Neuronal stem cell (in vitro differentiated cells): Measurements from ENCODE around the gene NFE2.
"Not testable (repeated sequence)": the region's sequence is repeated elsewhere in the genome, so short reads cannot be mapped to it uniquely, and the experiment has no call there.

Experiments used
- DNase-seq: peaks from one replicate; pipeline ENCODE4 v3.0.0-alpha.2; 2013; ENCODE audit warnings: low spot score
- H2AFZ ChIP-seq: one replicate; pipeline ENCODE4 v1.6.1; 2013; ENCODE audit warnings: mild to moderate bottlenecking, low read length, inconsistent platforms
- H2AK5ac ChIP-seq: 2 replicates; pipeline ENCODE4 v1.6.1; 2013; ENCODE audit warnings: low read depth, mild to moderate bottlenecking, inconsistent platforms, low read length, moderate library complexity, mixed read lengths
- H2BK120ac ChIP-seq: 2 replicates; pipeline ENCODE4 v1.6.1; 2013; ENCODE audit warnings: low read depth, mild to moderate bottlenecking, inconsistent platforms, low read length, moderate library complexity, mixed read lengths
- H2BK12ac ChIP-seq: one replicate; pipeline ENCODE4 v1.6.1; 2013; ENCODE audit warnings: low read length, inconsistent platforms
- H2BK15ac ChIP-seq: 2 replicates; pipeline ENCODE4 v1.6.1; 2013; ENCODE audit warnings: mild to moderate bottlenecking, low read length, inconsistent platforms, mixed read lengths
- H2BK5ac ChIP-seq: one replicate; pipeline ENCODE4 v1.6.1; 2013; ENCODE audit warnings: inconsistent platforms, mild to moderate bottlenecking, low read length, moderate library complexity
- H3K14ac ChIP-seq: one replicate; pipeline ENCODE4 v1.6.1; 2013; ENCODE audit warnings: low read length, inconsistent platforms
- H3K18ac ChIP-seq: 2 replicates; pipeline ENCODE4 v1.6.1; 2013; ENCODE audit warnings: low read length, inconsistent platforms
- H3K23ac ChIP-seq: 2 replicates; pipeline ENCODE4 v1.6.1; 2013; ENCODE audit warnings: low read depth, mild to moderate bottlenecking, mixed read lengths, low read length, inconsistent platforms; ENCODE audit not compliant: poor library complexity
- H3K27ac ChIP-seq: replicated peaks from 3 replicates; pipeline ENCODE4 v1.5.1; 2013; ENCODE audit warnings: low read length, inconsistent platforms
- H3K27me3 ChIP-seq, 3 experiments: 2 replicates each; pipeline ENCODE4 v1.6.1; 2013; ENCODE audit warnings: low read length in 3 of 3, mild to moderate bottlenecking in 2 of 3, inconsistent platforms in 1 of 3, low read depth in 1 of 3, mixed read lengths in 1 of 3, moderate library complexity in 1 of 3; ENCODE audit not compliant: control insufficient read depth in 3 of 3, insufficient read depth in 3 of 3
- H3K36me3 ChIP-seq, 2 donors: replicated peaks in 1 of 2; 2 replicates each; pipeline ENCODE4 v1.6.1; 2013; ENCODE audit warnings: low read length in 2 of 2; ENCODE audit not compliant: control insufficient read depth in 2 of 2, insufficient read depth in 2 of 2
- H3K4ac ChIP-seq: 2 replicates; pipeline ENCODE4 v1.6.1; 2013; ENCODE audit warnings: inconsistent platforms, mild to moderate bottlenecking, low read length, moderate library complexity
- H3K4me1 ChIP-seq, 2 donors: 1 replicate in 1 of 2; 2 replicates in 1 of 2; pipeline ENCODE4 v1.6.1; 2013; ENCODE audit warnings: low read length in 2 of 2, low read depth in 1 of 2; ENCODE audit not compliant: control insufficient read depth in 2 of 2, insufficient read depth in 1 of 2
- H3K4me2 ChIP-seq: one replicate; pipeline ENCODE4 v1.6.1; 2013; ENCODE audit warnings: mild to moderate bottlenecking, low read length, inconsistent platforms; ENCODE audit not compliant: insufficient read depth, poor library complexity, severe bottlenecking
- H3K4me3 ChIP-seq, 2 donors: 2 replicates each; pipeline ENCODE4 v1.5.1; 2013; ENCODE audit warnings: low read length in 2 of 2, mild to moderate bottlenecking in 2 of 2, inconsistent platforms in 1 of 2, moderate library complexity in 1 of 2
- H3K79me1 ChIP-seq: one replicate; pipeline ENCODE4 v1.6.1; 2013; ENCODE audit warnings: low read depth, mild to moderate bottlenecking, inconsistent platforms, low read length, moderate library complexity
- H3K9ac ChIP-seq: one replicate; pipeline ENCODE4 v1.6.1; 2013; ENCODE audit warnings: mild to moderate bottlenecking, low read depth, low read length, inconsistent platforms; ENCODE audit not compliant: poor library complexity
- H3K9me3 ChIP-seq, 2 donors: replicated peaks in 1 of 2; 2 replicates each; pipeline versions ENCODE3 to v1.6.1; 2013; ENCODE audit warnings: low read length in 2 of 2, mild to moderate bottlenecking in 2 of 2, inconsistent platforms in 1 of 2, low read depth in 1 of 2, mixed read lengths in 1 of 2, moderate library complexity in 1 of 2; ENCODE audit not compliant: control insufficient read depth in 2 of 2, insufficient read depth in 1 of 2
- H4K8ac ChIP-seq: one replicate; pipeline ENCODE4 v1.6.1; 2013; ENCODE audit warnings: low read depth, mild to moderate bottlenecking, inconsistent platforms, low read length, moderate library complexity
- H4K91ac ChIP-seq: one replicate; pipeline ENCODE4 v1.6.1; 2013; ENCODE audit warnings: low read length, low read depth, mild to moderate bottlenecking, inconsistent platforms; ENCODE audit not compliant: poor library complexity
- WGBS, 2 donors: extraction: QIAGEN DNeasy Blood & Tissue Kit; methylation state at CpG; one replicate each; pipeline ENCODE4 v1.1.7; 2013; ENCODE audit warnings: missing lambda C conversion rate in 2 of 2, mixed read lengths in 1 of 2; ENCODE audit not compliant: insufficient read length in 2 of 2, insufficient replicate concordance in 1 of 2; ENCODE audit errors: extremely low coverage in 2 of 2; 5-methylcytosine and 5-hydroxymethylcytosine counted together

The NFE2 gene

GRCh38 chr12:54321363-54321762 is 20.5 kb upstream of the NFE2 start:
- DNase-seq: no peak
- H3K36me3 ChIP-seq: no peaks in the 10 kb centered on the region
- no peak overlapping the region for H3K18ac ChIP-seq
- no CpG with 5 or more reads among the region's 5 CpGs for WGBS, 2 donors
- H4K8ac ChIP-seq: no peak overlapping the region
- H3K4me2 ChIP-seq: no peak overlapping the region
- H3K4me3 ChIP-seq: no peak overlapping the region
- no peak overlapping the region for H2AFZ ChIP-seq
- H2BK15ac ChIP-seq: no peak overlapping the region
- H3K27me3 ChIP-seq: no peaks in the 10 kb centered on the region
- peaks cover 1% of the 10 kb centered on the region for H3K79me1 ChIP-seq
- no peak overlapping the region for H2BK12ac ChIP-seq
- no peaks in the 10 kb centered on the region for H3K9me3 ChIP-seq
- no peak overlapping the region for H3K4ac ChIP-seq
- H2BK120ac ChIP-seq: no peak overlapping the region
- no peak overlapping the region for H3K9ac ChIP-seq
- no peak overlapping the region for H3K27ac ChIP-seq
- H4K91ac ChIP-seq: no peak overlapping the region
- no peak overlapping the region for H2BK5ac ChIP-seq
- peaks cover 0 to 3% of the 10 kb centered on the region in 2 donors for H3K4me1 ChIP-seq
- H3K23ac ChIP-seq: no peak overlapping the region
- no peak overlapping the region for H3K14ac ChIP-seq
- no peak overlapping the region for H2AK5ac ChIP-seq

- not testable (repeated sequence) for H2BK12ac ChIP-seq, H3K23ac ChIP-seq, H3K27ac ChIP-seq, H2BK120ac ChIP-seq, H3K79me1 ChIP-seq, DNase-seq, H3K4me1 ChIP-seq, H2AK5ac ChIP-seq, H2AFZ ChIP-seq, H2BK15ac ChIP-seq, H3K36me3 ChIP-seq, H3K9me3 ChIP-seq, H3K4me3 ChIP-seq, H4K91ac ChIP-seq, H4K8ac ChIP-seq, H3K4ac ChIP-seq, H3K18ac ChIP-seq, H3K27me3 ChIP-seq, H3K9ac ChIP-seq, H2BK5ac ChIP-seq, H3K14ac ChIP-seq, H3K4me2 ChIP-seq
- WGBS, 2 donors: no CpG with 5 or more reads among the region's 7 CpGs
Measured at GRCh38 chr12:54312309-54312708, 11.5 kb upstream of the NFE2 start.

DNA sequence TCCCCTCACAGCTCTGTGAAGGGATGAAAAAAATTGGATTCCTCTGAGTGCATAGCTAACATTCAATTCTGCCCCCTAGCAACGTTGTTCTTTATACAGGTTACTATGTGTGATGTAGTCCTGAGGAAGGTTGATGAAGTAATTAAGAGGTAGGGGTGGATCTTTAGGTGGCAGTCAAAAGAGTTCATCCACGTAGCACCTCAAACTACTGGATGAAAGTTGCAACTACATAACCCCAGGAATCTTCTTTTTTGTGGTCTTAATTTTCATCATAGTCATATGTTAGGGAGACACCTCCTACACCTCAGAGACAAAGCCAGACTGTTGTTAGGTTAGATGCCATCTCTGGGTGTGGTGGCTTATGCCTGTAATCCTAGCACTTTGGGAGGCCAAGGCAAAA is 10.2 kb upstream of the NFE2 start:
- Histone ChIP-seq H2BK5ac (no peak overlapping the region), H3K4me1 (no peaks in the 10 kb centered on the region), H3K4ac (no peak overlapping the region), H3K23ac (no peak overlapping the region), H2BK12ac (no peak overlapping the region), H2AK5ac (no peak overlapping the region), H3K27ac (no peak overlapping the region), H3K14ac (no peak overlapping the region), H4K91ac (no peak overlapping the region), H3K9me3 (no peaks in the 10 kb centered on the region), H2BK15ac (no peak overlapping the region), H2BK120ac (no peak overlapping the region), H3K4me2 (no peak overlapping the region), H3K27me3 (peaks cover 0 to 6% (median 0%) of the 10 kb centered on the region in 3 experiments), H3K18ac (no peak overlapping the region), H2AFZ (no peak overlapping the region), H3K36me3 (no peaks in the 10 kb centered on the region), H3K9ac (no peak overlapping the region), H3K4me3 (no peak overlapping the region), H4K8ac (no peak overlapping the region), H3K79me1 (no peaks in the 10 kb centered on the region)
- DNase-seq: no peak
- WGBS, 2 donors: no CpG with 5 or more reads among the region's 2 CpGs

DNA sequence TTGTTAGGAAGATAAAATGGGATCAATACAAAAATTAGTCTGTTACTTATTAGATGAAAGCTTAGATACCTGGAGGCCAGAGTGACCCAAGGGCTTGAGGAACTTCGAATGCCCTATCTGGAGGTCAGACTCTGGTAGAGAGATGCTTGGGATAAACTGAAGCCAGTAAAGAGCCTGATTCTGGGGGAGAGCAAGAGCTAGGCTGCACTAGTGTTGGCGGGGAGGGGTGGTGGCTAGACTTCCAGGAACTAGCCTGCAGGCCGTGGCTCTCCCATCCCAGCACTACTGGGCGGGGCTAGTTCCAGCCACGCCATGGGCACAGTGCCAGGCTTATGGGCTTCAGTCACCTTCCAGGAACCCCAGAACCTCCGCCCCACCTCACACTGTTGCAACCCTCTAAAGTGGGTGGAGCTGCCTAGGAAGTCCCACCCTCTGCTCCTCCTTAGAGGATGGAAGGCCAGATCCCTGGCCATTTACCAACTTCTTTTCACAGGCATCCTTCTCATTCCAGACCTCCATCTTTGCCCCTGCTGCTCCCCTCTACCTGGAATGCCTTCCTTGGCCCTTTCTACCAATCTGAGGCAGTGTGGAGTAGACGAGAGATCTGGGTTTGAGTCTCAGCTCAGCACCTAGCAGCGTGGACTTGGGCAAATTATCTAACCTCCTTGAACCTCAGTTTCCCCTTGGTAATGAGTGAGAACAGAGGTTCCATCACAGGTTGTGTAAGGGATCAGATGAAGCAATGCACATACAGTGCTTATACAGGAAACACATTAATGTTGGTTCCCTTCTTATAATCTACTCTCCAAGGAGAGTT is 6.3 kb upstream of the NFE2 start:
- no CpG with 5 or more reads among the region's 8 CpGs for WGBS, 2 donors
- H2BK120ac ChIP-seq: no peak overlapping the region
- H3K4me2 ChIP-seq: no peak overlapping the region
- H3K4ac ChIP-seq: no peak overlapping the region
- peaks cover 0 to 2% of the 10 kb centered on the region in 2 donors for H3K4me1 ChIP-seq
- peak overlapping the region; percentile 38 for H2BK15ac ChIP-seq
- H4K8ac ChIP-seq: peak overlapping the region; percentile 23
- no peaks in the 10 kb centered on the region for H3K9me3 ChIP-seq
- no peak overlapping the region for H3K27ac ChIP-seq
- H3K36me3 ChIP-seq: no peaks in the 10 kb centered on the region
- H3K79me1 ChIP-seq: no peaks in the 10 kb centered on the region
- H3K27me3 ChIP-seq: peaks cover 0 to 28% (median 0%) of the 10 kb centered on the region in 3 experiments
- peak overlapping the region; percentile 41 for H3K18ac ChIP-seq
- no peak overlapping the region for H3K14ac ChIP-seq
- H3K23ac ChIP-seq: peak overlapping the region; percentile 86
- no peak for DNase-seq
- H3K9ac ChIP-seq: no peak overlapping the region
- no peak overlapping the region for H3K4me3 ChIP-seq
- H4K91ac ChIP-seq: no peak overlapping the region
- no peak overlapping the region for H2AFZ ChIP-seq
- no peak overlapping the region for H2BK5ac ChIP-seq
- no peak overlapping the region for H2AK5ac ChIP-seq
- H2BK12ac ChIP-seq: no peak overlapping the region
